Skin epidermis (tissue), 12 donors: Measurements from ENCODE around the gene WDR33.
A peak's percentile ranks its signal among the peaks of the same experiment; 100 is the strongest.
"Not testable (repeated sequence)": the region's sequence is repeated elsewhere in the genome, so short reads cannot be mapped to it uniquely, and the experiment has no call there.

ENCODE experiments used
- H3K27ac ChIP-seq, 21 experiments: fragments of 200-600 bp; sonication (generic) in 11 of 21; one replicate each; pipeline ENCODE4 v1.5.0; 2020; ENCODE audit warnings: mild to moderate bottlenecking in 3 of 21, inconsistent platforms in 2 of 21, moderate library complexity in 2 of 21
- H3K4me3 ChIP-seq, 7 experiments: fragments of 200-600 bp; sonication (generic) in 2 of 7; one replicate each; pipeline ENCODE4 v1.5.0; 2020; ENCODE audit warnings: inconsistent platforms in 2 of 7, mild to moderate bottlenecking in 2 of 7, moderate library complexity in 1 of 7

WDR33 gene

DNA sequence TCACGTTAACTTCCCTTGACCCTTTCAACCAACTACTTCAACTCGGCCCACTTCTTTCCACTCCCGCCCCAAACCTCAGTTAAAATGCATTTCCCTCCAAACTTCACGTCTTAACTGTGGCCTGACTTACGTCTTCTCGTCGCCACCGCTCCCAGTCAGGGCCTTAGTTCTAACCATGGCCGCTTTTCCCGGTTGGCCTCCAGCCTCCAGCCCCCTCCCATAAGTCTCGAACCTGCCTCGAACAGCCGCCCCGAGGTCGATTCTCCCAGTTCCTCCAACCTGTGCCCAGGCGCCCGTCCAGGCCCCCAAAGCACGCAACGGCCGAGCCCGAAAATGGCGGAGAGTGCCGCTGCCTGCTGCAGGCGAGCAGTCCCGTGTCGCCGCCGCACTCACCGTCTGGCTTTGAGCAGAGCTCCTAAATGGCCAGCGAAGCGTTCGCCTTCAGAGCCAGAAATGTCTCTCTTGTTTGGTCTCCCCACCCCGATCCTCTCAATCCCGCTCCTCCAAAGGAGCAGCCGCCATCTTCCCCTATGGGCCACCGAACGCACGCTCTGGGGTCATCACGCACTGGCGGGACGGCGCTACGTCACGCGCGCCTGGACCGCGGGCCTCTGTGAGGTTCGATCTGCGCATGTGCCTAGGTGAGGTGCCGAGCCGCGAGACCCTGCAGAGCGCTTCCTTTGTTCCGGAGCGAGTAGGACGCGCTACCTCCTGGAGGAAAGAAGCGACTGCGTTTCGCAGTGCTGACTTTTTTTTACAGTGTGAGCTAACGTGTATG lies at the start of gene WDR33:
Gene WDR33, minus strand, starts transcription at position 553 of the 778 bp plus-strand sequence. CDS start 40,190 bp downstream, outside the sequence.
- Histone ChIP-seq H3K4me3 (peak within 1 kb of the TSS; percentile 62 to 91 (median 86)), H3K27ac (peak within 1 kb of the TSS; percentile 75 to 96 (median 92))

DNA sequence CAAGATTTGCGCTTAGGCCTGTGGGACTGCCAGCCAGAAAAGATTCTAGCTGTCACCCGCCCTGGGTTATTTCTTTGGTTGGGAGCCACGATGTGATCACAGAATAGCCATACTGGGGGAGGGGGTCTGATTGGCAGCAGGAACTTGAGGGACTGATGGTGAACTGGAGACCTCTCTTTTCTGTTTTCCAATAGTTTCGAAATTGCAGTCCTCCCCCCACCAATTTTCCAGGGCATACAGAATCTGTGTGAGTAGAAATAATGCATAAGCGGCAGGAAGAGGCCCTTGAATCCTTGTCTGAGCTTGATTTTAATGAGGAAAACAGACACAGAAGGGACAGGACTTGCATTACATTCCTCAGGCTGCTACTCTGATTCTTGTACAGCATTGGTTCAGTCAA lies 49.2 kb upstream of the WDR33 start:
- Histone ChIP-seq H3K27ac (peak overlapping the region in 2 of 21 experiments; percentile 0 to 1), H3K4me3 (no peak overlapping the region)

DNA sequence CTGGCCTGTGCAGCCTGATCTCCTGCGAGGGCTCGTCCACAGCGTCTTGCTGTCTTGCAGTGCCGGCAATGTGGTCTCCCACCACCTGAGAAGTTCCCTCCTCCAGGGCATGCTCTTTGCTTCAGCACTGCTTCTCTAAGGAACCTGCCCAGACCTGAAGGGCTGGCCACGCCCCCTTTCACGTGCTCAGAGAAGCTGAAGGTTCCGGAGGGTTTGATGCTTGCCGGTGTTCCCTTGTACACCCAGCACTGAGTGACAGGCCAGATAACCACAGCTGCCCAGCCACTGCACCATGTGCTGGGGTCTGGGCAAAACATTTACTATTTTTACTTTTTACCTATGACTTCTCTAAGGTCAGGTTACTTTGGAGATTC lies 48.7 kb upstream of the WDR33 start:
- H3K4me3 ChIP-seq: no peak overlapping the region
- peak overlapping the region in 2 of 21 experiments; percentile 0 to 1 for H3K27ac ChIP-seq

GRCh38 chr2:127857265-127857808 lies 46.4 kb upstream of the WDR33 start:
- Histone ChIP-seq H3K27ac (peak overlapping the region in 20 of 21 experiments; percentile 68 to 93 (median 86)), H3K4me3 (peak overlapping the region; percentile 64 to 95 (median 87))

GRCh38 chr2:127853671-127854070 lies 42.7 kb upstream of the WDR33 start:
- H3K27ac ChIP-seq: no peak overlapping the region
- no peak overlapping the region for H3K4me3 ChIP-seq

DNA sequence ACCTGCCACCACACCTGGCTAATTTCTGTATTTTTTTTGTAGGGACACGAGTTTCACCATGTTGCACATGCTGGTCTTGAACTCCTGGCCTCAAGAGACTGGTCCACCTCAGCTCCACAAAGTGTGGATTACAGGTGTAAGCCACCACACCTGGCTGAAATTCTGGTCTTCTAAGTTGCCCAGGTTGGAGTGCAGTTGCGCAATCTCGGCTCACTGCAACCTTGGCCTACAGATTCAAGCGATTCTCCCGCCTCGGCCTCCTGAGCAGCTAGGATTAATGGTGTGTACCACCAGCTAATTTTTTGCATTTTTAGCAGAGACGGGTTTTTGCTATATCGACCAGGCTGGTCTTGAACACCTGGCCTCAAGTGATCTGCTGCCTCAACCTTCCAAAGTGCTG lies 41.4 kb upstream of the WDR33 start:
- Histone ChIP-seq H3K4me3 (no peak overlapping the region), H3K27ac (no peak overlapping the region)

- no peak overlapping the region for H3K4me3 ChIP-seq
Observed at GRCh38 chr2:127847931-127848330, 37.0 kb upstream of the WDR33 start.

GRCh38 chr2:127844973-127845372 lies 34.0 kb upstream of the WDR33 start:
- no peak overlapping the region for H3K27ac ChIP-seq

More at GRCh38 chr2:127847931-127848330, 37.0 kb upstream of the WDR33 start:
- no peak overlapping the region for H3K27ac ChIP-seq

DNA sequence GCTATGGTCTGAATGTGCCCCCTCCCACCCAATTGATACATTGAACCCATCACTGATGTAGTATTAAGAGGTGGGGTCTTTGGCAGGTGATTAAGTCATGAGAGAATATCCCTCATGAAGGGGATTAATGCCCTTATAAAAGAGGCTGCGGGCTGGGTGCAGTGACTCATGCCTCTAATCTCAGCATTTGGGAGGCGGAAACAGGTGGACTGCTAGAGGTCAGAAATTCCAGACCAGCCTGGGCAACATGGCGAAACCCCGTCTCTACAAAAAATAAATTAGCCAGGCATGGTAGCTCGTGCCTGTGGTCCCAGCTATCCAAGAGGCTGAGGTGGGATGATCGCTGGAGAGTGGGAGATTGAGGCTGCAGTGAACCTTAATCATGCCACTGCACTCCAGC lies 32.7 kb upstream of the WDR33 start:
- Histone ChIP-seq H3K4me3 (no peak overlapping the region), H3K27ac (no peak overlapping the region)

More at GRCh38 chr2:127844973-127845372, 34.0 kb upstream of the WDR33 start:
- no peak overlapping the region for H3K4me3 ChIP-seq

DNA sequence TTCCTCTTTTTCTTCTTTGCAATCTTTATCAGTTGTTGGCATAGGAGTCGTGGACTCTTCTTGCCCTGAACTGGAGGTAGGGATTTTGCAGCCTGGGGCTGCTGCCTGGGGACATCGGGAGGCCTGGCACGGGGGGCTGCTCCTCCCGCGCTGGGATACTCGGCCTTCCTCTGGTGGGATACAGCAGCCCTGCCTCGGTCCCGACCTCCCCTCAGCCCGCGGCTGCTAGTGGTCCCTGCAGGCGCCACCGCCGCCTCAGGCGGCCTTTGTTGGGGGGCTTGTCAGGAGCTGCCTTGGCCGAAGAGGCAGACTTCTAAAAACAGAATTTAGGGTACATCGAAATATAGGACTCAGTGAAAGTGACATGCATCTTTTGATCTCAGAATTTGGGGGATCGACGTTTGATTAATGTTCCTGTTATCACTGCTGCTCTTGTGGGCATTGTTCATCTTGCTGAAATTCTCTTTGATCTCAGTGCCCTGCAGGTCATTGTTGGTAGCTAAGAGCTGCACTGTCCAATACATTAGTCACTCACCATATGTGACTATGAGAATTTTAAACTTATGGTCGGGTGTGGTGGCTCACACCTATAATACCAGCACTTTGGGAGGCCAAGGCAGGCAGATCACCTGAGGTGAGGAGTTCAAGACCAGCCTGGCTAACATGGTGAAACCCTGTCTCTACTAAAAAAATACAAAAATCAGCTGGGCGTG lies 30.7 kb upstream of the WDR33 start:
- Histone ChIP-seq H3K27ac (no peak overlapping the region), H3K4me3 (no peak overlapping the region)

DNA sequence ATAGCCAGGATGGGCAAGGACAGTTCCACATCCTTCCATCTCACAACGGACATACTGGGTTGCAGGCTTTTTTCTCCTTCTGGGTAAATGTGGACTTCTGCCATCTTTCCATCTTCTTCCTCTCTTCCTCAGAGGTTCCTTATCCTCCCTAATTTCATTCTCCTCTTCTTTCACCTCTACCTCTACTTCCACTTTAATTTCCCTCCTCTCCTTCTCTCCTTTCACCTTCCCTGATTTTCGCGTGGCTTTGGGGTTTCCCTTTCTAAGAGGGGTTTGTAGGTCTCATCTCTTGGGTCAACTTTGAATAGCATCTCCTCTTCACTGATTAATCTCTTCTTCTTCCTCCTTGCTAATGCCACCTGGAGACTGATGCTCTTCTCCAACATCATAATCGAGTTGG lies 29.9 kb upstream of the WDR33 start:
- no peak overlapping the region for H3K4me3 ChIP-seq

GRCh38 chr2:127834951-127835350 lies 24.0 kb upstream of the WDR33 start:
- H3K27ac ChIP-seq: no peak overlapping the region
- no peak overlapping the region for H3K4me3 ChIP-seq

More for the DNA sequence above, 29.9 kb upstream of the WDR33 start:
- no peak overlapping the region for H3K27ac ChIP-seq

GRCh38 chr2:127829845-127830246 lies 18.9 kb upstream of the WDR33 start:
- no peak overlapping the region for H3K4me3 ChIP-seq
- H3K27ac ChIP-seq: peak overlapping the region in 7 of 21 experiments; percentile 13 to 68 (median 30)

DNA sequence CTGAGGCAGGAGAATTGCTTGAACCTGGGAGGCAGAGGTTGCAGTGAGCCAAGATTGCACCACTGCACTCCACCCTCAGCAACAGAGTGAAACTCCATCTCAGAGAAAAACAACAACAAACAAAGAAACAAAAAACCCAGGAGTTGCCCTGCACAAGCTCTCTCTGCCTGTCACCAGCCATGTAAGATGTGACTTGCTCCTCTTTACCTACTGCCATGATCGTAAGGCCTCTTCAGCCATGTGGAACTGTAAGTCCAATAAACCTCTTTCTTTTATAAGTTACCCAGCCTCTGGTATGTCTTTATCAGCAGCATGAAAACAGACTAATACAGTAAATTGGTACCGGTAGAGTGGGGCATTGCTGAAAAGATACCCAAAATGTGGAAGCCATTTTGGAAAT lies 15.7 kb upstream of the WDR33 start:
- not testable (repeated sequence) for H3K4me3 ChIP-seq, H3K27ac ChIP-seq

DNA sequence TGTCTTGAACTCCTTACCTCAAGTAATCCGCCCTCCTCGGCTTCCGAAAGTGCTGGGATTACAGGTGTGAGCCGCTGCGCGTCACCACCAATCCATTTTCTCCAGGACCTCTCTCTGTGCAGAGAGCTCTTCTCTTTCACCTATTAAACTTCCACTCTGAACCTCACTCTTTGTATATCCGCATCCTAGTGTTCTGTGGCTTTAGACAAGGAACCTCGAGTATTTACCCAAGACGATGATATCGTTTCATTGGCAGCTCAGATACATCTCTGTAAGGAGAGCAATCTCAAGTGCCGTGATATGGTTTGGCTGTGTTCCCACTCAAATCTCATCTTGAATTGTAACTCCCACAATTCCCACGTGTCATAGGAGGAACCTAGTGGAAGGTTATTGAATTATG lies 15.1 kb upstream of the WDR33 start:
- no peak overlapping the region for H3K4me3 ChIP-seq
- H3K27ac ChIP-seq: no peak overlapping the region

DNA sequence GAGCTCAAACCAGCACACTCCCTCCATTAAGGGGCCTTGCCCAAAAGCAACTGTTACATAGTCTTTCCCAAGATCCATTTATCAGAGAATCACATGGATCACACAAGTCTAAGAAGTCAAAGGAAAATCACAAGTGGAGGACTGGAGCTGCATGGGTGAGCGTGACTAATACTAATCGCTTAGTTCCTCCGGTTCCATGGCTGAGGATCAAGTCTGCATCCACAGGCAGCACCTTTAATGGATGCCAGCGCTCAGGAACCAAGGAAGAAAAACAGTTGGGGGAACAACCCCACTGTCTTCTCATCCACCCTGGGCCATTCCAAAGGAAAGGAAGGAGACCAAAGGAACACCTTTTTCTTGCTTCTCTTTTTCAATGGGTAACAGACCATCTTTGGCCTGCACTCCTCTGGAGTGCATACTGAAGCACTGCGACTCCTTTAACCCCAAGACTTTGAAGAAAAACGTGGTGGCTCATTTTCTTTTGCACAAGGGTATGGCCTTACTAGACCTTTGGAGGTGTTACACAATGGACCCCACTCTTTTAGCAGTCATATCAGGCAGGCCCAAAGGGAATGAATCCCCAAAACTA lies 9.2 kb upstream of the WDR33 start:
- Histone ChIP-seq H3K4me3 (no peak overlapping the region), H3K27ac (no peak overlapping the region)

DNA sequence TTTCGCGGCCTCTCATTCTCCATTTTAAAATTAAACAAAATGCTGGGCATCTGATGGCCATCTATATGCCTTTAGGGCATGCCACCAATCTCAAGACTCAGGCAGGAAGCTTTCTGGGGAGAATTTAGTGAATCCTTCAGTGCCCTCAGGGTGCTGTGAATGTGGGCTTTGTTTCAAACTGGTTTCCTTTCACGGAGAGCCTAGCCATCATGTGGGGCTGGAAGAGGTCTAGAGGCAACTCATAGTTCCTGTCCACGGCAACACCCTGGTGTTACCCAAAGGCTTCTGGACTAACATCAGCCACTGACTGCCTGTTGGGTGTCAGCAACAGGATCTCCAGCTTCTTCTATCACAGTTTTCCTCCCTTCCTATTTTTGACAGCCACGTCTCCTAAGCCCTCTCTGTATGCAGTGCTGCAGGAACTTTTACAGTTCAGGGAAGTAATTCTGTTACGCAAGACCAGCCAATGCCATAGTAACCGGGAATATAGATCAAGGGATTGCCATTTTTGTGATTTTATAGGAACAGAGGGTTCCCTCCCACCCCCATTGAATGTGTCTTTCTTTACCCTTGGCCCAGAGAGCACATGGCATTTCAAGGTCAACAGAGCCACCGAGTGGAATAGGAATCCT lies 7.9 kb upstream of the WDR33 start:
- Histone ChIP-seq H3K4me3 (no peak overlapping the region), H3K27ac (no peak overlapping the region)

- Histone ChIP-seq H3K4me3 (no peak overlapping the region), H3K27ac (no peak overlapping the region)
Observed at GRCh38 chr2:127818241-127818640, 7.3 kb upstream of the WDR33 start.

DNA sequence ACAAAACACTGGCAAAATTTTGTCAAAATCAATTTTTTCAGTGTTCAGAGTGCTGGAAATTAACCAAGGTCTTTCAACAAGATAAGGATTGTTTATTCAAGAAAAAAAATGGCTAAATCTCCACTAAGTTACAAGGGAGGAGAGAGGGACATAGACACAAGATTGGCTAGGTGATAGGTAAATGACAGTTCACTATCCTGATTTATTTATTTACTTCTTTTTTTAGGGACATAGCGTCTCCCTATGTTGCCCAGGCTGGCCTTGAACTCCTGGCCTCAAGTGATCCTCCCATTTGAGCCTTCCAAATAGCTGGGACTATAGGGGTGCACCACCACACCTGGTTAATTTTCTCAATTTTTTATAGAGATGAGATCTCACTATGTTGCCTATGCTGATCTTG lies 3.7 kb upstream of the WDR33 start:
- Histone ChIP-seq H3K27ac (no peak overlapping the region), H3K4me3 (no peak overlapping the region)

DNA sequence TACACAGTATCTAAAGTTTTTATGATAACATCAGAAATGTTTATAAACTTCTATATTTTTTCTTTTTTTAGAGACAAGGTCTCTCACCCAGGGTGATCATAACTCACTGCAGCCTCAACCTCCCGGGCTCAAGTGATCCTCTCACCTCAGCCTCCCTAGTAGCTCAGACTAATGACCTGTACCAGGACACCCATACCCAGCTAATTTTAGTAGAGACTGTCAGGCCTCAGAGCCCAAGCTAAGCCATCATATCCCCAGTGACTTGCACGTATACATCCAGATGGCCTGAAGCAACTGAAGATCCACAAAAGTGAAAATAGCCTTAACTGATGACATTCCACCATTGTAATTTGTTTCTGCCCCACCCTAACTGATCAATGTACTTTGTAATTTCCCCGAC lies 1.5 kb upstream of the WDR33 start:
- H3K4me3 ChIP-seq, H3K27ac ChIP-seq: not testable (repeated sequence)
